Duodenal mucosa (tissue), 2 donors: Measurements from ENCODE around the gene RNU1-4.
"Not testable (repeated sequence)": the region's sequence is repeated elsewhere in the genome, so short reads cannot be mapped to it uniquely, and the experiment has no call there.

Experiments used
- H3K27ac ChIP-seq: one replicate; pipeline ENCODE4 v1.7.0; 2013; ENCODE audit warnings: low read depth, low read length
- H3K27me3 ChIP-seq, 2 donors: one replicate each; pipeline ENCODE4 v1.7.0; 2013; ENCODE audit warnings: low read length in 2 of 2, control low read depth in 1 of 2; ENCODE audit not compliant: insufficient read depth in 2 of 2, control insufficient read depth in 1 of 2
- H3K36me3 ChIP-seq, 2 donors: one replicate each; pipeline ENCODE4 v1.7.0; 2013; ENCODE audit warnings: low read length in 2 of 2, control low read depth in 1 of 2; ENCODE audit not compliant: insufficient read depth in 2 of 2, control insufficient read depth in 1 of 2
- H3K4me1 ChIP-seq, 2 donors: one replicate each; pipeline ENCODE4 v1.7.0; 2013; ENCODE audit warnings: low read length in 2 of 2, control low read depth in 1 of 2; ENCODE audit not compliant: insufficient read depth in 2 of 2, control insufficient read depth in 1 of 2
- H3K4me3 ChIP-seq, 2 donors: one replicate each; pipeline ENCODE4 v1.7.0; 2013; ENCODE audit warnings: low read length in 2 of 2, low read depth in 1 of 2
- H3K9ac ChIP-seq, 2 donors: one replicate each; pipeline ENCODE4 v1.7.0; 2013; ENCODE audit warnings: low read length in 2 of 2, low read depth in 1 of 2
- H3K9me3 ChIP-seq, 2 donors: one replicate each; pipeline ENCODE4 v1.7.0; 2013; ENCODE audit warnings: low read length in 2 of 2, control low read depth in 1 of 2; ENCODE audit not compliant: control insufficient read depth in 1 of 2

Gene RNU1-4

GRCh38 chr1:16784955-16785354 is 44.6 kb downstream of the RNU1-4 start:
- not testable (repeated sequence) for H3K36me3 ChIP-seq, H3K4me3 ChIP-seq, H3K27me3 ChIP-seq, H3K4me1 ChIP-seq, H3K9me3 ChIP-seq, H3K27ac ChIP-seq, H3K9ac ChIP-seq

- H3K4me3 ChIP-seq, H3K9me3 ChIP-seq, H3K9ac ChIP-seq, H3K27ac ChIP-seq, H3K36me3 ChIP-seq, H3K27me3 ChIP-seq, H3K4me1 ChIP-seq: not testable (repeated sequence)
Observed at GRCh38 chr1:16786362-16786761, 46.0 kb downstream of the RNU1-4 start.

GRCh38 chr1:16787175-16787574 is 46.9 kb downstream of the RNU1-4 start:
- not testable (repeated sequence) for H3K27ac ChIP-seq, H3K9ac ChIP-seq, H3K9me3 ChIP-seq, H3K27me3 ChIP-seq, H3K4me1 ChIP-seq, H3K36me3 ChIP-seq, H3K4me3 ChIP-seq

GRCh38 chr1:16787711-16788110 is 47.4 kb downstream of the RNU1-4 start:
- H3K9me3 ChIP-seq, H3K9ac ChIP-seq, H3K27ac ChIP-seq, H3K36me3 ChIP-seq, H3K4me3 ChIP-seq, H3K4me1 ChIP-seq, H3K27me3 ChIP-seq: not testable (repeated sequence)
